WERI-Rb-1 (cell line): ENCODE results near the gene DFFB.

Experiments used
- DNase-seq: peaks from one replicate; pipeline ENCODE4 v3.0.0-alpha.2; 2020
- H3K27ac ChIP-seq: fragments of 250-450 bp; sonication (Bioruptor Pico); 2 replicates; pipeline ENCODE4 v1.5.1; 2020; ENCODE audit warnings: mild to moderate bottlenecking, moderate library complexity
- H3K27me3 ChIP-seq: fragments of 250-450 bp; sonication (Bioruptor Pico); 2 replicates; pipeline ENCODE4 v1.5.1; 2021; ENCODE audit warnings: mild to moderate bottlenecking, low read depth, moderate library complexity; ENCODE audit not compliant: insufficient read depth, severe bottlenecking
- H3K36me3 ChIP-seq: fragments of 250-450 bp; sonication (Bioruptor Pico); 2 replicates; pipeline ENCODE4 v1.5.1; 2020; ENCODE audit warnings: mild to moderate bottlenecking, moderate library complexity
- H3K4me3 ChIP-seq: 2 replicates; pipeline ENCODE4 v1.5.1; 2011; ENCODE audit warnings: low read depth, mild to moderate bottlenecking, control low read depth, low read length
- H3K9me3 ChIP-seq: fragments of 250-450 bp; sonication (Bioruptor Pico); 2 replicates; pipeline ENCODE4 v1.5.1; 2021; ENCODE audit warnings: mild to moderate bottlenecking, moderate library complexity; ENCODE audit not compliant: severe bottlenecking
- TF ChIP-seq, protein P1 (sequence below): IDR thresholded peaks from 2 replicates; pipeline ENCODE4 v1.5.1; 2011; ENCODE audit warnings: low read depth, mild to moderate bottlenecking, control low read depth, inconsistent platforms, low read length

Gene DFFB

DNA sequence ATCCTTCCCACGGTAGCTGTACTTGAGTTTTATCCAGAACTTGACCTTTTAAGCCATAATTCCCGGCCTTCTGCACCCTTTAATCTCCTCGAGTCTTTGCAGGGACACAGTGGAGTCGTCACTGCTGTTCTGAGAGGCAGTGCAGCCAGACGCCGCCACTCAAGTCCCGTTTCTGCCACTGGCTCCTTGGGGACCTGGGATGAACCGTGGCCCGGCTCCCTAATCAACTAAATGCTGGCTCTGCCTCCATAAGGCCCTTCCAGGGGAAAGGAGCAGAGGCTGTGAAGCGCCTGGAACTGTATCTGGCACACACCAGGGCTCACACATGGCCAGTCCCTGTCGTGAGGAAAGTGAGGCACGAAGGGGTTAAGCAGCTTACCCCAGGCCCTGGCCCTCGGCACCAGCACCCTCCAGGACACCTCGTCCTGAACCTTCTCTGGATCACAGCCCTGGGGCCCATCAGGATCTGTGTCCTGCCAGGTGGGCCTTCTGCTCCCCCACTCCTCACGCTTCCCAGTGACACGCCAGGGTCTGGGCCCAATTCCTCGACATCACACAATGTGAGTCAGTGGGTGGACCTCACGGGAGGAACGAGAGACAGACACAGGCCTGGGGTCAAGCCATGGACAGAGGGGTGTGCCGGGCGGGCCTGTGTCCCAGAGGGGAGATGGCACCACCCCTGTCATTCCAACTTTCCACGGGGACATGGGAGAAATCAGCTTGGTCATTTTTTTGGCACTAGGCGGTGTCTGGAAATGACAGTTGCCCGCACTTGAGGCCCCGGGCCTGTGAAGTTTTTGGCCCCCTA lies 66.3 kb downstream of the DFFB start:
- Histone ChIP-seq H3K9me3 (no peaks in the 10 kb centered on the region), H3K27me3 (no peaks in the 10 kb centered on the region), H3K27ac (peak overlapping the region; percentile 93), H3K36me3 (no peaks in the 10 kb centered on the region), H3K4me3 (peak overlapping the region; percentile 2; the same call in 1 of the 2 replicates)
- DNase-seq: peak; percentile 96
- TF ChIP-seq, protein P1, sequence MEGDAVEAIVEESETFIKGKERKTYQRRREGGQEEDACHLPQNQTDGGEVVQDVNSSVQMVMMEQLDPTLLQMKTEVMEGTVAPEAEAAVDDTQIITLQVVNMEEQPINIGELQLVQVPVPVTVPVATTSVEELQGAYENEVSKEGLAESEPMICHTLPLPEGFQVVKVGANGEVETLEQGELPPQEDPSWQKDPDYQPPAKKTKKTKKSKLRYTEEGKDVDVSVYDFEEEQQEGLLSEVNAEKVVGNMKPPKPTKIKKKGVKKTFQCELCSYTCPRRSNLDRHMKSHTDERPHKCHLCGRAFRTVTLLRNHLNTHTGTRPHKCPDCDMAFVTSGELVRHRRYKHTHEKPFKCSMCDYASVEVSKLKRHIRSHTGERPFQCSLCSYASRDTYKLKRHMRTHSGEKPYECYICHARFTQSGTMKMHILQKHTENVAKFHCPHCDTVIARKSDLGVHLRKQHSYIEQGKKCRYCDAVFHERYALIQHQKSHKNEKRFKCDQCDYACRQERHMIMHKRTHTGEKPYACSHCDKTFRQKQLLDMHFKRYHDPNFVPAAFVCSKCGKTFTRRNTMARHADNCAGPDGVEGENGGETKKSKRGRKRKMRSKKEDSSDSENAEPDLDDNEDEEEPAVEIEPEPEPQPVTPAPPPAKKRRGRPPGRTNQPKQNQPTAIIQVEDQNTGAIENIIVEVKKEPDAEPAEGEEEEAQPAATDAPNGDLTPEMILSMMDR: no peak

GRCh38 chr1:3924186-3924824 lies 67.0 kb downstream of the DFFB start:
- no peaks in the 10 kb centered on the region for H3K27me3 ChIP-seq
- peak overlapping the region; percentile 93 for H3K27ac ChIP-seq
- H3K4me3 ChIP-seq: peak overlapping the region; percentile 30

GRCh38 chr1:3924825-3925220 lies 67.5 kb downstream of the DFFB start:
- TF ChIP-seq, protein P1: no peak
- Histone ChIP-seq H3K4me3 (peak overlapping the region; percentile 30), H3K36me3 (no peaks in the 10 kb centered on the region), H3K9me3 (no peaks in the 10 kb centered on the region), H3K27ac (peak overlapping the region; percentile 93), H3K27me3 (no peaks in the 10 kb centered on the region)
- peak; percentile 96 for DNase-seq

More at GRCh38 chr1:3924186-3924824, 67.0 kb downstream of the DFFB start:
- Histone ChIP-seq H3K36me3 (no peaks in the 10 kb centered on the region), H3K9me3 (no peaks in the 10 kb centered on the region)
- TF ChIP-seq, protein P1: no peak
- peak; percentile 74 for DNase-seq

DNA sequence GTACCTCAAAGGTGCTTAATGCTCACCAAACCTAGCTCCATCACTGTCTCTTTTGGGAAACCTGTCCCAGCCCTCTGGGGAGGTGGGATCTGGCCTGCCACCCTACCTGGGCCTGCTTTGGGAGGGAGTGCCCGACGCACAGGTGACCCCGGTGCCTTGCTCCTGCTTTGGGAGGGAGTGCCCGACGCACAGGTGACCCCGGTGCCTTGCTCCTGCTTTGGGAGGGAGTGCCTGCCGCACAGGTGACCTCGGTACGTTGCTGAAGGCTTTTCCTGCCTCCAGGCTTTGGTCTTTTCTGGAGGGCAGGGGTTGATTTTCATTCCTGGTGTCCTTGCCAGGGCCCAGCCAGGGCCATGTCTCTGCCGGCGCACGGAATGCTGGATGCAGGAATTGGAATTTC lies 68.0 kb downstream of the DFFB start:
- no peak overlapping the region for H3K4me3 ChIP-seq

GRCh38 chr1:3925762-3926161 lies 68.5 kb downstream of the DFFB start:
- no peak overlapping the region for H3K4me3 ChIP-seq

More for the DNA sequence above, 68.0 kb downstream of the DFFB start:
- no peaks in the 10 kb centered on the region for H3K36me3 ChIP-seq
- H3K9me3 ChIP-seq: no peaks in the 10 kb centered on the region
- peak overlapping the region; percentile 93 for H3K27ac ChIP-seq
- DNase-seq: no peak
- H3K27me3 ChIP-seq: no peaks in the 10 kb centered on the region
- TF ChIP-seq, protein P1: no peak

More at GRCh38 chr1:3925762-3926161, 68.5 kb downstream of the DFFB start:
- Histone ChIP-seq H3K36me3 (no peaks in the 10 kb centered on the region), H3K9me3 (no peaks in the 10 kb centered on the region), H3K27ac (peak overlapping the region; percentile 93), H3K27me3 (no peaks in the 10 kb centered on the region)
- TF ChIP-seq, protein P1: no peak
- no peak for DNase-seq
